ENCODE data around the gene NDUFAF8. TPM values are rescaled to one million over a fixed set of nuclear protein-coding genes. Genes with fewer than 3 reads are reported as not detected.

Gene NDUFAF8
- total RNA-seq, 1 donor from 2014 or later = 45.9 TPM

DNA sequence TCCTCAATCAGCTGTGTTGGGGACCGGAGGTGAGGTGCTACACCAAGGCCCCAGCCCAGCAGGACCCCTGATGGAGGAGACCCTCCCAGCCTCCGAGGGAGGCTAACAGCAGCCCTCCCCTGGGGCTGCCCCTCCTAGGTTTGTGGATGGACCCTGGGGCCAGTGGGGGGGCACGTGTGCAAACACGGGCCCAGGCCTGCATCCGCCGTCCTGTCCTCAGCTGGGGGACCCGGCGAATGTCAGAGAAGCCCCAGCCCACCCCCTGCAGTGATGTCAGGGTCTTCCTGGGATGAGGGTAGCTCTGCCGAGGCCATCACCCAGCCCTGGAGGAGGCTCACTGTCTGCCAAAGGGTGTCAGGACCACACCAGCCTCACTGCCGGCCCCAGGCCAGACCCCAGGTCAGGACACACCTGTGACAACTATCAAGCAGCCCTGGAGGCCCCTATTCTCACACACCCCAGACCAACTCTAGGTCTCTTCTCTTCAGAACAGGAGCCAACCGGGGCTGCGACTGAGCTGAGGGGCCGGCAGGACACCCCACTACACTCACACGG lies 43.1 kb upstream of the NDUFAF8 start:
- TF ChIP-seq, protein P1, sequence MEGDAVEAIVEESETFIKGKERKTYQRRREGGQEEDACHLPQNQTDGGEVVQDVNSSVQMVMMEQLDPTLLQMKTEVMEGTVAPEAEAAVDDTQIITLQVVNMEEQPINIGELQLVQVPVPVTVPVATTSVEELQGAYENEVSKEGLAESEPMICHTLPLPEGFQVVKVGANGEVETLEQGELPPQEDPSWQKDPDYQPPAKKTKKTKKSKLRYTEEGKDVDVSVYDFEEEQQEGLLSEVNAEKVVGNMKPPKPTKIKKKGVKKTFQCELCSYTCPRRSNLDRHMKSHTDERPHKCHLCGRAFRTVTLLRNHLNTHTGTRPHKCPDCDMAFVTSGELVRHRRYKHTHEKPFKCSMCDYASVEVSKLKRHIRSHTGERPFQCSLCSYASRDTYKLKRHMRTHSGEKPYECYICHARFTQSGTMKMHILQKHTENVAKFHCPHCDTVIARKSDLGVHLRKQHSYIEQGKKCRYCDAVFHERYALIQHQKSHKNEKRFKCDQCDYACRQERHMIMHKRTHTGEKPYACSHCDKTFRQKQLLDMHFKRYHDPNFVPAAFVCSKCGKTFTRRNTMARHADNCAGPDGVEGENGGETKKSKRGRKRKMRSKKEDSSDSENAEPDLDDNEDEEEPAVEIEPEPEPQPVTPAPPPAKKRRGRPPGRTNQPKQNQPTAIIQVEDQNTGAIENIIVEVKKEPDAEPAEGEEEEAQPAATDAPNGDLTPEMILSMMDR (IDR thresholded peaks at IDR 0.05; ENCODE audit: insufficient read depth, low read length, poor library complexity, severe bottlenecking) = no peak
- Histone ChIP-seq H3K4me3 (ENCODE audit: low read depth, low read length) (no peak overlapping the region), H3K36me3 (ENCODE audit: control insufficient read depth, insufficient read depth, low read length) (peaks cover 1% of the 10 kb centered on the region), H3K27me3 (ENCODE audit: control insufficient read depth, insufficient read depth, low read length) (no peaks in the 10 kb centered on the region)
- DNase-seq (ENCODE audit: low read depth) = no peak

DNA sequence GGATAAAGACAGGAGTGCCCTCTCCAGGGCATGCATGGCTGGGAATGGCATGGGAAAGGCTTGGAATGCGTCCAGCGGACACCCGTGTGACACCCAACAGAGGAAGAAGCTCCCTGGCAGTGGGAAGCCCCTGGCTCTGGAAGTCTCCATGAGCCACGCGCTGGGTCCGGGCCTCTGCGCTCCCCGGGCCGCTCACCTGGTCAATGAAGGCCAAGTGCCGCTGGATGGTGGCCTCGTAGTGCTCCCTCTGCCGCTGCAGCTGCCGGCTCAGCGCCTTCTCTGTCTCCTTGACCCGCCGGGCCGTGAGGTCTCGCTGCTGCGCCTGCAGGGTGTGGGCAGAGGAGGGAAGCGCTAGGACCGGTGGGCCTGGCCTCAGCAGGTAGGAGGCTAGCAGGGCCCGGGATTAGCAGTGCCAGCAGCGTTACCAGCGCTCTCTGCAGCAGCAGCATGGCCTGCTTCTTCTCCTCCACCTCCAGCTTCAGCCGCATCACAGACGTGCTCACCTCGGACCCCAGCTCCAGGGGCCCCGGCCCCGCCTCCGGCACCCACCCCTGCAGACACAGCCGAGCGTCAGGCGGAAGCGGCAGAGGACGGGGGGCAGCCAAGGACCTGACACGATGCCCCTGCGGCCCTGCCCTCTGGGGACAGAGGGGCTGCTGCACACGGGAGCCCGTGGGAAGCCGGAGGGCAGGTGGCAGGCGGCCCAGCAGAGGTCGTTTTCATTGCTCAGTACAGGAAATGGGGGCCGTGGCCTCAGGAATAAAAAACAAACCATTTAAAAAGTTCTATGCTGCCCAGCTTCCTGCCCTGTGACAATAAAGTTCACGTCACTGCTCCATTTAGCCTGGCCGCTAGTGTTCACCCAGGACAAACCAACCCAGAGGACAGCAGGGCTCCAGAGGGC lies 42.4 kb upstream of the NDUFAF8 start:
- TF ChIP-seq, protein P1 (IDR thresholded peaks at IDR 0.05; ENCODE audit: insufficient read depth, low read length, poor library complexity, severe bottlenecking) = no peak
- peaks cover 1% of the 10 kb centered on the region for H3K36me3 ChIP-seq (ENCODE audit: control insufficient read depth, insufficient read depth, low read length)

DNA sequence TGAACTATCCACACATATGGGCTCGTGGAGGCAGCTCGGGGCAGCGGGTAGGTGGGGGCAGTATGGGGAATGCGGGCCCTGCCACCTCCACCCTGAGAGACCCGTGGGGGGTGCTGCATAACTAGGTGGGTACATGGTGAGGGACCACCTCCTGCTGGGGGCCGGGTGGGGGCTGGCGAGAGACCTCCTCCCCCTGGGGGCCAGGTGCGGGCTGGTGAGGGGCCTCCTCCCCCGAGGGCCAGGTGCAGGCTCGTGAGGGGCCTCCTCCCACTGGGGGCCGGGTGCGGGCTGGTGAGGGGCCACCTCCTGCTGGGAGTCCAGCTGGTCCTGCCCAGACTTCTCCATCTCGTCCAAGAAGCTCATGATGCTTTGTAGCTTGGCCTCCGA lies 41.7 kb upstream of the NDUFAF8 start:
- H3K36me3 ChIP-seq (ENCODE audit: control insufficient read depth, insufficient read depth, low read length) = peaks cover 1% of the 10 kb centered on the region
- no peak overlapping the region for H3K4me3 ChIP-seq (ENCODE audit: low read depth, low read length)
- TF ChIP-seq, protein P1 (IDR thresholded peaks at IDR 0.05; ENCODE audit: insufficient read depth, low read length, poor library complexity, severe bottlenecking) = no peak
- no peak for DNase-seq (ENCODE audit: low read depth)
- H3K27me3 ChIP-seq (ENCODE audit: control insufficient read depth, insufficient read depth, low read length) = no peaks in the 10 kb centered on the region

More for the DNA sequence above, 42.4 kb upstream of the NDUFAF8 start:
- DNase-seq (ENCODE audit: low read depth) = no peak
- Histone ChIP-seq H3K4me3 (ENCODE audit: low read depth, low read length) (no peak overlapping the region), H3K27me3 (ENCODE audit: control insufficient read depth, insufficient read depth, low read length) (no peaks in the 10 kb centered on the region)

DNA sequence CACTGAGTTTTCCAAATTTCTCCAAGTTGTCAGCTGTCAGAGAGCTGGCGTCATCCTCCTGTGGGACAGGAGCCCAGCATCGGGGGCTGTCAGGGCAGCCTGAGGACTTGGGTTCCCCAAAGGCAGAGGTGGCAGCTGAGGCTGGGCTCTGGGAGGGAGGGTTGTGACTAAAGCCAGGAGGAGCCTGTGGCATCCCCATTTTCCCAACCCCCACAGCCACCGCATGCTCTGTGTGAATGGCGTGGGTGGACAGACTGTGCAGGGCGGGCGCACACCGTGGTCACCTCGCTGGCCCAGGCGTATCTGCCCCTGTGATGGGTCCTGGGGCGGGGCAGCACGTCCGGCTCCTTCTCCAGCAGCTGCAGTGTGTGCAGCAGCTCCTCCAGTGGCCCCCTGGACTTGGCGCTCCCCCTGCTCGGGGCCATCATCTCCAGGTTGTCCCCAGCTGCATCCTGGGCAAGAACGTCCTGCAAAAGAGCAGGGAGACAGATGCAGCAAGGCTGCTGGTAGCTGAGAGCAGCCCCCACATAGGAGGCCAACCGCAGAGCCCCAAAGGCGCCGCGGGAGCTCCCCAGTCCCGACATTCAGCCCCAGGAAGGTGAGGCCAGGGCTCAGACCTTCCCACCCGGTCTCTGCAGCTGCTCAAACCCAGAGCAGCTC lies 41.2 kb upstream of the NDUFAF8 start:
- Histone ChIP-seq H3K36me3 (ENCODE audit: control insufficient read depth, insufficient read depth, low read length) (peaks cover 1% of the 10 kb centered on the region), H3K4me3 (ENCODE audit: low read depth, low read length) (no peak overlapping the region), H3K27me3 (ENCODE audit: control insufficient read depth, insufficient read depth, low read length) (no peaks in the 10 kb centered on the region)
- TF ChIP-seq, protein P1 (IDR thresholded peaks at IDR 0.05; ENCODE audit: insufficient read depth, low read length, poor library complexity, severe bottlenecking) = no peak
- DNase-seq (ENCODE audit: low read depth) = no peak

DNA sequence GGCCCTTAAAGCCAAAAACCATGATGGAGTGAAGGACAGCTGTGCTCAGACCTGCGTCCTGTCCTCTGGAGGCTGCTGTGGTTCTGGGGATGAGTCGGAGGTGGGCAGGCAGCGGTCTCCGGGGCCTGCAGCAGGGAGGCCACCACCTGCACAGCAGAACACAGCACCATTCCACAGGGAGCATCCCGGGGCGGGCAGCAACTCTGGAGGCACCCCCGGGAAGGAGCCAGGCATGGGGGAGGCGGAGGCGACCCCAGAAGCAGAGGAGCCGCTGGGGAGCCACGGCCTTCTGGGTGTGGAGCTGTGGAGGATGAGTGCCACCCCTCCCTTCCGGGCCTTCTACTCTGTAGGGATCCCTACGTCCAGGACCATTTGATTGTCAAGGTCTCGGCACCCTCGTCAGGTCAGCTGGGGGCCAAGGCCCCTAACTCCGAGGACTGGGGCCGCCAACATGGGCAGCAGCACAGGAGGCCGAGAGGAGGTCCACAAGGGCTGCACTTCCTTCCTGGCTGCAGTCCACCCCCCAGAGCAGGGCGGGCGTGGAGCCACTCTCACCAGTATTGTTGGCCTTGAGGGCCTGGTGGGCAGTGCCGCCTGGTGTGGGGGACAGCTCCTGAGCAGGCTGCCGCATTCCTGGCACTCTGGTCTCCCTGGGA lies 40.2 kb upstream of the NDUFAF8 start:
- Histone ChIP-seq H3K4me3 (ENCODE audit: low read depth, low read length) (no peak overlapping the region), H3K27me3 (ENCODE audit: control insufficient read depth, insufficient read depth, low read length) (no peaks in the 10 kb centered on the region), H3K36me3 (ENCODE audit: control insufficient read depth, insufficient read depth, low read length) (peaks cover 1% of the 10 kb centered on the region)
- no peak for DNase-seq (ENCODE audit: low read depth)
- TF ChIP-seq, protein P1 (IDR thresholded peaks at IDR 0.05; ENCODE audit: insufficient read depth, low read length, poor library complexity, severe bottlenecking) = no peak

Measured in kidney epithelial cell (primary cell).